NCI-H146 treated with DMSO at 0.1 percent for 48 hours (cell line): ENCODE data around the gene MAPT.
A peak's percentile ranks its signal among the peaks of the same experiment; 100 is the strongest.

Source experiments
- DNase-seq: peaks from one replicate; lab custom pipeline; 2025; ENCODE audit not compliant: unreplicated experiment; lab: John Stamatoyannopoulos, UW

MAPT gene

DNA sequence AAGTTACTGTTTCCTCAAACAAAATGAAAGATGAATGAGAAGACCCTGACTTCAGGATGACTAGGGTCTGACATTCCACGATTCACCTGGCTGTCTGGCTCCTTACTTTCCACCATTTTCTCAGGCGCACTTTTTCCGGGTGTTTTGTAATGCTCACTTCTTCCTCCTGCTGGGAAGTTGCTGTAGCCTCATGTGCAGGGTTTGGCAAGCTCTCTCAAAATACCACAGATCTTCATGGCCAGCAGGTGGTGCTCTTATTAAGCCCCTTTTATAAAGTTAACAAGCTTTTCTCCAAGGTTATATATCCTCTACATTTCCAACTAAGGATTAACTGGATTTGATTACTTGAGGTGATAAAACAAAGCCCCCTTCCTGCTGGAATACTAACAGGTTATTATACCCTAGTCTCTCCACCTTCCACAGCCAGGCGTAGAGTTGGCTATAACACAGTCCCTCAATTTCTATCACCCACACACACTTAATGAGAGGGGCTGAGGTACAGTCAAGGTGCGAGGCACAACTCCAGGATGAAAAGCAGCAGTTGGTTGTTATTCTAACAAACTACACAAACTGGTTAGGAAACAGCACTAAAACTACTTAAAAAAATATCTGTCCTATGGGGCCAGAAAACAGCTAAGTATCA is 150.1 kb downstream of the MAPT start:
- peak; percentile 39 for DNase-seq

DNA sequence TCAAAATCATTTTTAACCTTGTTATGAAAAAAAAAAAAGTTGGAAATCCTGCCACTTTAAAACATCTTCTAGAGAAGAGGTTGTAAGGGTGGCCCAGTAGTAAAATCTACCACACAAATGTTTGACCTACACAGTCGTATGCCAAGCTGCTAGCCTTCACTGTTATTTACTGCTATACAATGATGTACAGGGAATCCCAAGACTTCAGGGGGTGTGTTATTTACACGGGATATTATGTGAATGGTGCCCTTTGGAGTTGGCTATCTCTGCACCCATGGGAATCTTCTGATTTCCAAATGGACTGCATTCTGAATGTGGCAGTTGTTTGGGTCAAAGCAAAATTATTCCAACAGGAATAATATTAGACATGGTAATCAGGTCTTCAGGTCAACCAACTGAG is 150.6 kb downstream of the MAPT start:
- no peak for DNase-seq

DNA sequence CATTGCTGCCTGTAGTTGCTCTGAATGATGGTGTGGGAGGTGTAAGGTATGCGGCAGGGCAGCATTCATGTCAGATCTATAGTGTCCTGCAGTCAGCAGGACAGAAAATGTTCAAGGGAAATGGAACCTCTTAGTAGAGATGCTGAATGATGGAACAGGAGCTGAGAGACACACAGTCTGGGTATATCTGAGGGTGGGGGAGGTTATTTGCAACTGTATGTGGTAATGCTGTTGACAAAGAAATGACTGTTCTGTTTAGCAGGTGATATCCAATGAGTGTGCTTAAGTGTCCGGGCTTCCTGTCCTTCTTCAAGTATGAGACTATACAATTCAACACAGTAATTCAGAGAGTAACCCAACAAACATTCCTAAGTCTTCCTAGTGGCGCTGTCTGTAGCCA is 151.3 kb downstream of the MAPT start:
- no peak for DNase-seq

DNA sequence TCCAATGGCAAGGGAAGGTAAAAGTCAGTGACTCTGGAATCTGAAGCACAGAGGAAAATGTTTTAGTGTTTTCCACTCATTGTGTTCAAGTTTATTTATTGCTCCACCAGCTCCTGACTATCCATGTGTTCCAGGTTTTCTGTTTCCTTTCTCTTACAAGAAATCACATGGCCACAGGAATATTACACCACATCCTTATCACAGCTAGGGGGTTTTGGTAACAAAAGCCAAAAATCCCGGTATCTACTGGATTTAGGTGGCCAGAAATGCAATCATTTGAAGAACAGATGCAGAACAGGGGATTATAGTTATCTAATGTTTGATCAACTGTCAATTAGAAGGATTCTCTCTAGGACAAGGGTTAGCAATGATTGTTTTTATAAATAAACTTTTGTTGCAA is 152.6 kb downstream of the MAPT start:
- no peak for DNase-seq

DNA sequence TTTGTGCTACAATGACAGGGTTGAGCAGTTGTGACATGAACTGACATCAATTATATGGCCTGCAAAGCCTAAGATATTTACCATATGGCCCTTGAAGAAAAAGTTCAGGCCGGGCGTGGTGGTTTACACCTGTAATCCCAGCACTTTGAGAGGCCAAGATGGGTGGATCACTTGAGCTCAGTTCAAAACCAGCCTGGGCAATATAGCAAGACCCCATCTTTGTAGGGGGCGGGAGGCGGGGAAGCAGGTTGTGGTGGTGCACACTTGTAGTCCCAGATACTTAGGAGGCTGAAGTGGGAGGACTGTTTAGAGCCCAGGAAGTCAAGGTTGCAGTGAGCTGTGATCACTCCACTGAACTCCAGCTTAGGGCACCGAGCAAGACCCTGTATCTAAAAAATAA is 153.0 kb downstream of the MAPT start:
- no peak for DNase-seq

DNA sequence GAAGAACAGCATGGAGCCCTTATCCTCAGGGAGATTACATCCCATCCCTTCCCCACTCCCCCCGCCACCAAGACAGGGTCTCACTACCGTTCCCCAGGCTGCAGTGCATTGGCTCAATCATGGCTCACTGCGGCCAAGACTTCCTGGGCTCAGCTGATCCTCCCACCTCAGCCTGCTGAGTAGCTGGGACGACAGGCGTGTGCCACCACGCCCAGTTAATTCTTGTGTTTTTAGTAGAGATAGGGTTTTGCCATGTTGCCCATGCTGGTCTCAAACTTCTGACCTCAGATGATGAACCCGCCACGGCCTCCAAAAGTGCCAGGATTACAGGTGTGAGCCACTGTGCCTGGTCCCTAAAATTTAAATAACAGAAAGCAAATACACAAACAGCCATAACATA is 153.5 kb downstream of the MAPT start:
- no peak for DNase-seq

DNA sequence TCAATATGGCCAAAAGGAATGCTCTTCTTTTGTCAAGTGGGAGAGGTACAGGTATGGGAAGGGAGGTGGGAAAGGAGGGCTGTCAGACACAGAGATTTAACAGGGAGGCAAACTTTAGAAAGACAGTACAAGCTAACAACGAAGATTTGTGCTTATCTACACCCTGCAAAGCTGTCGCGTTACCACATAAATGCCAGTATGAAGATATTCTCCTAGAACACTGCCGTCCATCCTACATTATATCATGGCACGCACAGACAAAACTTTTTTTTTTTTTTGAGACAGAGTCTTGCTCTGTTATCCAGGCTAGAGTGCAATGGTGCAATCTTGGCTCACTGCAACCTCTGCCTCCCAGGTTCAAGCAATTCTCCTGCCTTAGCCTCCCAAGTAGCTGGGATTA is 155.3 kb downstream of the MAPT start:
- DNase-seq = no peak

DNA sequence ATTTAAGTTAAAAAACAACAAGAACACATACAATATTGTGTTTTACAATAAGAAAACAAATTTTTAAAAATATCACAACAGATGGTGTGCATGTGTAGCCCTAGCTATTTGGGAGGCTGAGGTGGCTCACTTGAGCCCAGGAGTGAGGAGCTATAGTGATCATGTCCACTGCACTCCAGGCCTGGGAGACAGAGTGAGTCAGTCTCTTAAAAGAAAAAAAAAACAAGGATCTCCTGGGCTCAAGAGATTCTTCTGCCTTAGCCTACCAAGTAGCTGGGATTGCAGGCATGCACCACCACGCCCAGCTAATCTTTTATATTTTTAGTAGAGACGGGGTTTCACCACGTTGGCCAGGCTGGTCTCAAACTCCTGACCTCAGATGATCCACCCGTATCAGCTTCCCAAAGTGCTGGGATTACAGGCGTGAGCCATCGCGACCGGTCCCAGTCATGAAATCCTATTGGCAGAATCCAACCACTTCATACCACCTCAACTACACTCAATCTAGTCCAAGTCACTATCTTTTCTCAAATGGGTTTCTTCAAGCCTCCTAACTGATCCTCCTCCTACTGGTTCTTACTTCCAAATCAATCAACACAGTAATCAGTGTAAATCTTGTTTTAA is 159.7 kb downstream of the MAPT start:
- DNase-seq = no peak

DNA sequence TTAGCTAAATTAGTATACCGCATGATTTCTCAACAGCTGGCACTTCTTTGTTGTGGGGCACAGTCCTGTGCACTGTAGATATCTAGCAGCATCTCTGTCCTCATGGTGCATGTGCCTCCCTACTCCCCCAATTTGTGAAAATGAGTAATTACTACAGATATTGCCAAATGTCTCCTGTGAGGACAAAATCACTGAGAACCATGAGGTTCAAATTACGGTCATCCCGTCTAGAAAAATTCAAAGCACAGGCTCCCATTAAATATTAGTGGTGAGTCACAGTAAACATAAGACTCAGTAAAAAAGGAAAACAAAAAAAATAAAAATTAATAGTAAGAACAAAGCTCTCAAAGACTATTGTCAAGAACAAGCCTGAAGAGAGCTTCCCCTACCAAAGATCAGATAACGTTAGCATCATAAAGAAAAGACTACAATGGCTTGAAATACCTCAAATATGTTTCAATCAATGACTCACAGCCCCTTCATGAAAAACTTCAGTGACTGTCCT is 162.5 kb downstream of the MAPT start:
- DNase-seq = no peak

DNA sequence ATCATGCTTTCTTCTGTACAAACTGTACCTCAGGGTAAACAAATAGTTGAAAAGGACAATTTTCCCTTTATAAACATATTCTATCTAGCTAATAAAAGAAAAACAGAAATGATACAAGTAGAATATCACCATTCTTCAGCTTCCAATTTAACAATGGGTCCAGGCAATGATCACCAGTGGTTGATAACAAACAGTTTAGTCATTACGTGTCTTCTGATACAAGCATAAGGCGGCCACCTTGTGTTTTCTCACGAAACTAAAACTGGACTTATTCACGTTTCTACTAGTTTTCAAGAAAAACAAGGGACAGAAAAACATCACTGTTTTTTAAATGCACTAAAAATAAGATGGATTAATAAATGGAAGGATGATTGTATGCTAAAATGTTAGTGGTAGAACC is 163.0 kb downstream of the MAPT start:
- no peak for DNase-seq

DNA sequence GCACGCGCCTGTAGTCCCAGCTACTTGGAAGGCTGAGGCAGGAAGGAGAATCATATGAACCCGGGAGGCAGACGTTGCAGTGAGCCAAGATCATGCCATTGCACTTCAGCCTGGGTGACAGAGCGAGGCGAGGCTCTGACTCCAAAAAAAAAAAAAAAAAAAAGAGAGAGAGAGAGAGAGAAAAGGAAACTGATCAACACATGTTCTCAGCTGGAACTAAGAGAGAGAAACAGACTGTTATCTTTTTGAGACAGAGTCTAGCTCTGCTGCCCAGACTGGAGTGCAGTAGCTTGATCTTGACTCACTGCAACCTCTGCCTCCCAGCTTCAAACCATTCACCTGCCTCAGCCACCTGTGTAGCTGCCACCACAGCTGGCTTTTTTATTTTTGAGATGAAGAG is 165.1 kb downstream of the MAPT start:
- DNase-seq = no peak

DNA sequence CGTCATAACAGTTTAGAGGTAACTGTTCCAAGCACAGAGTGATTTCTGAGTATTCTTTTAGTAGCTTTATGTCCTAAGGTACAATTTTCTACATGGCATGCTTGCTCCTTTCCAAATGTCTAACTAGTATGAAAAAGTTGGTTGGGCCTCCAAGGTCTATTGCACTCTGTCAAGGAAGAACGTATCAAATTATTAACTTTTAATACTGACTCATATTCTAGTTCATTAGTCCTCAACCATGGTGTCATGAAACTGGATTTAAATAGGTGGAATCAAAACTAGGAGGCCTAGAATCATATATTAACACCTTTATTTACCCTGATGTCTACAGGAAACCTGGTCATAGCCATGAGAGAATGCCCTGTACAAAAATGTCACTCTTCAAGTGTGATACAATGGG is 166.1 kb downstream of the MAPT start:
- DNase-seq = no peak

DNA sequence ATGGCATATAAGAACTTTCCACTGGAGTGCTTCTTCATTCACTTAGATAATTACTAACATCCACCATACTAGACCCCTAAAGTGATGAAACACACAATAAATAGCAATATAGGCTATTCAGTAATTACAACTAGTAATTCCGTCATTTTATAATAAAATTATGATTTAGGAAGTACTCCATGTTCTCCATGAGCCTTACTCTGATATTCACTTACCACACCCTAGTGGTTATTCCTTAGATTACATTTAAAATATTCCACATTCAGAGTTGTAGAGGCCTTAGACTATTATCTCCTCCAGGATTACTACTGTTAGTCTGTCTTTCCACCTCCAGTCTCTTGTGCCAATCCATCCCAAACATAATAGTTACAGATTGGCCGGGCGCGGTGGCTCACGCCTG is 167.1 kb downstream of the MAPT start:
- no peak for DNase-seq

DNA sequence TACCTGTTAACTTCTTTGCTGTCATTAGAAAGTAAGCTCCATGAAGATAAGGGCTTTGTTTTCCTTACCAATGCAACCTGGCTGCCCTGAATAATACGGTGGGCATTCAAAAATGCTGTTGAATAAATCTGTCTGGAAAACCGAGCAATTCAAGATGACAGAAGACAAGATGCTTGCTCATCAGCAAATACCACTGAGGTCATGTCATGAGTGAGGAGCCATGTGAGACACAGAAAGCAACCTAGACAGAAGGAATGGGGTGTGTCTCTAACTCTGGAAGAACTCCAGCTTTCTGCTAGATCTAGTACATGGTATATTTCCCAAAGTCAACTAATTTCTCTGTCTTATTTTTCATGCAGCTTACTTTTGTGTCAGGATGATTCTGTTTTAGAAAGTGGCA is 168.9 kb downstream of the MAPT start:
- no peak for DNase-seq

DNA sequence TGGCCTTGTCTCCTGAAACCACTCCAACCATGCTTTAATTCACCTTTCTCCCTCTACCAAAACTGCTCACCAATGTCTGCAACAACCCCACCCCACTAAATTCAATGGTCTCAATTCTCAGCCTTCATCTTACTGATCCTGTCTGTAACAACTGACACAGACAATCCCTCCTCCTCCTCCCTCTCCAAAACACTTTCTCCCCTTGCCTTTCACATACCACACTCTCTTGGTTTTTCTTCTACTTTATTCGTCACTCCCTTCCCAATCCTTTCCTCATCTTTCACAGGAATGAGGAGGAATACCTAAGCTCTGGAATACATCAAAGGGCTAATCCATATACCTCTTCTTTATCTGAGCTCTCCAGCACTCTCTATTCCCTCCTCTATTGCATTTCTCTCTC is 170.1 kb downstream of the MAPT start:
- no peak for DNase-seq

DNA sequence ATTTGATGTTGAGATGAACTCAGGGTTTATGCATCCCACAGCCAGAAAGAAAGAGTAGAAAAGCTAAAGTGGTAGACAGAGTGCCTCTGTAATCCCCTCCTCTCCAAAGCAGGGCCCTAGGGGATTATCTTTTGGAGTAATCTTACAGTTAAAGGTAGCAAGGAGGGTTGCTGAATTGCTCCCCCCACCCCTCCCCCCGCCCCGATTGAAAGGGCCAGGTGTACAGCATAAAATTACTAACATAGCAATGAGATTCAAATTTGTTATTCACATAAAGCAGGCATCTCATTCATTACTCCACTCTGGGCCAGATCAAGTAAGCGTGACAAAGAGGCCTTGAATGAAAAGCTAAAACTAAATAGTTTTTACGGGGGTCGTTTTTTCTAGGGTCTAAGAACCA is 177.4 kb downstream of the MAPT start:
- no peak for DNase-seq

DNA sequence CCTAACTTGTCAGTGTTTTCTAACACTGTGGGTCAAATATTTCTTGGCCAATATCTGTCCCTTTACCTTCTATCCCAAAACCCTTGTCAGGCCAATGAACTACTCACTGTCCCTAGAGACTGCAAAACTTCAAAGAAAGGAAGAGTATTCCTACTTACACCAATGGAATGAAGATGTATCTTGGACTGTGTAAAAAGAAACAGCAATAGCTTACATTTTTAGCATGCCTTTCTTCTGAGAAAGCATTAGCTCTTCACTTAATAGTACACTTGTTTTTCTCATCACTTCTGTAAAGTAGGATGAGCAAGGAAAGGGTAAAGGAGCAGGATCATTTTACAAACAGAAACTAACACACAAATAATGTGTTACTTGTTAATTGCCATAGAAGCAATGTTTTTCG is 178.6 kb downstream of the MAPT start:
- no peak for DNase-seq

DNA sequence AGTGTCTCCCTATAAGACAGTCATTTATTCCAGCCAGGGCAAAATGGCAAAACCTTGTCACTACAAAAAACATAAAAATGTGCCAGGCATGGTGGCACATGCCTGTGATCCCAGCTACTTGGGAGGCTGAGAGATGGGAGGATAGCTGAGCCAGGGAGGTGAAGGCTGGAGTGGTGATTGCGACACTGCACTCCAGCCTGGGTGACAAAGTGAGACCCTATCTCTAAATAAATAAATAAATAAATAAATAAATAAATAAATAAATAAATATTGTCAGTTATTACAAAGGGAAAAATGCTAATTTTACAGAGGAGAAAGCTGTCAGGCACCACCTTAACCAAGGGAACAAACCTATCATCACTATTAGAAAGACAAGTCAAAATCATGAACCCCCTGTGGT is 180.2 kb downstream of the MAPT start:
- DNase-seq = no peak
